OCI-LY1 (cell line): ENCODE data around the gene NTNG1.

Experiments used
- H2AFZ ChIP-seq: fragments of 200-600 bp; sonication (generic), shearing (Covaris generic); 2 replicates; pipeline ENCODE4 v1.6.0; 2014; ENCODE audit warnings: antibody characterized with exemption, mild to moderate bottlenecking, low read length
- H3F3A ChIP-seq: fragments of 200-600 bp; sonication (generic), shearing (Covaris generic); 2 replicates; pipeline ENCODE4 v1.6.0; 2014; ENCODE audit warnings: mild to moderate bottlenecking, antibody characterized with exemption, low read length, moderate library complexity; ENCODE audit not compliant: insufficient read depth
- H3K27ac ChIP-seq: fragments of 200-600 bp; sonication (generic); 2 replicates; pipeline ENCODE4 v1.5.1; 2014; ENCODE audit warnings: low read length, mixed run types, mild to moderate bottlenecking, low read depth; ENCODE audit not compliant: poor library complexity, severe bottlenecking
- H3K27me3 ChIP-seq: fragments of 200-600 bp; sonication (generic); 2 replicates; pipeline ENCODE4 v1.6.0; 2014; ENCODE audit warnings: antibody characterized with exemption, mild to moderate bottlenecking, low read length, moderate library complexity; ENCODE audit not compliant: insufficient read depth
- H3K36me3 ChIP-seq: fragments of 200-600 bp; sonication (generic); 2 replicates; pipeline ENCODE4 v1.6.1; 2014; ENCODE audit warnings: mild to moderate bottlenecking, antibody characterized with exemption, low read length, moderate library complexity, mixed read lengths; ENCODE audit not compliant: insufficient read depth
- H3K4me1 ChIP-seq: fragments of 200-600 bp; sonication (generic); 2 replicates; pipeline ENCODE4 v1.5.1; 2014; ENCODE audit warnings: mild to moderate bottlenecking, low read length, moderate library complexity; ENCODE audit not compliant: insufficient read depth, severe bottlenecking
- H3K4me2 ChIP-seq: fragments of 200-600 bp; sonication (generic), shearing (Covaris generic); 2 replicates; pipeline ENCODE4 v1.6.1; 2014; ENCODE audit warnings: low read length
- H3K4me3 ChIP-seq: fragments of 200-600 bp; sonication (generic); 2 replicates; pipeline ENCODE4 v1.5.1; 2014; ENCODE audit warnings: low read length, low read depth, mild to moderate bottlenecking, mixed read lengths; ENCODE audit not compliant: poor library complexity, severe bottlenecking
- H3K79me2 ChIP-seq: fragments of 200-600 bp; shearing (Covaris generic); 2 replicates; pipeline ENCODE4 v1.6.1; 2016; ENCODE audit warnings: mixed run types, low read length, mixed read lengths; ENCODE audit not compliant: insufficient read depth
- H3K9ac ChIP-seq: fragments of 200-600 bp; sonication (generic), shearing (Covaris generic); 2 replicates; pipeline ENCODE4 v1.6.1; 2014; ENCODE audit warnings: mild to moderate bottlenecking, low read length, mixed read lengths
- H3K9me2 ChIP-seq: fragments of 200-600 bp; sonication (generic), shearing (Covaris generic); 2 replicates; pipeline ENCODE4 v1.6.1; 2014; ENCODE audit warnings: low read depth, mild to moderate bottlenecking, low read length, mixed read lengths
- H3K9me3 ChIP-seq: fragments of 200-600 bp; shearing (Covaris generic); 2 replicates; pipeline ENCODE4 v1.6.1; 2014; ENCODE audit warnings: low read length, mixed read lengths
- H4K20me1 ChIP-seq: fragments of 200-600 bp; sonication (generic), shearing (Covaris generic); 2 replicates; pipeline ENCODE4 v1.6.0; 2016; ENCODE audit warnings: mild to moderate bottlenecking, low read length; ENCODE audit not compliant: insufficient read depth
- CTCF ChIP-seq: fragments of 200-600 bp; sonication (generic), shearing (Covaris generic); IDR thresholded peaks from 2 replicates; pipeline ENCODE4 v1.5.1; 2017; ENCODE audit warnings: mild to moderate bottlenecking, antibody characterized with exemption, low read length, moderate library complexity, mixed read lengths
- EZH2 ChIP-seq: fragments of 200-600 bp; sonication (generic), shearing (Covaris generic); IDR thresholded peaks from 2 replicates; pipeline ENCODE4 v1.8.0; 2017; ENCODE audit warnings: borderline replicate concordance, mixed run types, mild to moderate bottlenecking, antibody characterized with exemption, low read length, moderate library complexity, mixed read lengths

The NTNG1 gene

GRCh38 chr1:107184888-107185287, 44.0 kb downstream of the NTNG1 start:
- Histone ChIP-seq H3K9me3 (no peaks in the 10 kb centered on the region), H3K4me1 (no peaks in the 10 kb centered on the region), H3K36me3 (no peaks in the 10 kb centered on the region), H3K4me3 (no peak overlapping the region), H3F3A (no peaks in the 10 kb centered on the region), H3K9ac (no peak overlapping the region), H3K27me3 (no peaks in the 10 kb centered on the region), H3K79me2 (no peaks in the 10 kb centered on the region), H3K4me2 (no peak overlapping the region), H3K9me2 (no peaks in the 10 kb centered on the region), H4K20me1 (no peaks in the 10 kb centered on the region), H3K27ac (no peak overlapping the region), H2AFZ (no peak overlapping the region)
- TF ChIP-seq EZH2 (no peak), CTCF (no peak)

- Histone ChIP-seq H3K9me2 (no peaks in the 10 kb centered on the region), H3K4me2 (no peak overlapping the region), H3K4me1 (no peaks in the 10 kb centered on the region), H3K27ac (no peak overlapping the region), H3K9me3 (no peaks in the 10 kb centered on the region), H3K79me2 (no peaks in the 10 kb centered on the region), H3K4me3 (no peak overlapping the region), H3F3A (no peaks in the 10 kb centered on the region), H3K36me3 (no peaks in the 10 kb centered on the region), H2AFZ (no peak overlapping the region), H3K9ac (no peak overlapping the region), H4K20me1 (no peaks in the 10 kb centered on the region), H3K27me3 (no peaks in the 10 kb centered on the region)
- TF ChIP-seq EZH2 (no peak), CTCF (no peak)
Observed at GRCh38 chr1:107187399-107187798, 46.6 kb downstream of the NTNG1 start.

GRCh38 chr1:107188160-107188559, 47.3 kb downstream of the NTNG1 start:
- Histone ChIP-seq H3K79me2 (no peaks in the 10 kb centered on the region), H3K9ac (no peak overlapping the region), H3K4me1 (no peaks in the 10 kb centered on the region), H3K4me2 (no peak overlapping the region), H3F3A (no peaks in the 10 kb centered on the region), H4K20me1 (no peaks in the 10 kb centered on the region), H3K27ac (no peak overlapping the region), H2AFZ (no peak overlapping the region), H3K27me3 (no peaks in the 10 kb centered on the region), H3K4me3 (no peak overlapping the region), H3K9me3 (no peaks in the 10 kb centered on the region), H3K9me2 (no peaks in the 10 kb centered on the region), H3K36me3 (no peaks in the 10 kb centered on the region)
- TF ChIP-seq CTCF = no peak
- TF ChIP-seq EZH2 = no peak
